H9 (cell line): ENCODE results near the gene C1QBP. TPM values are rescaled to one million over a fixed set of nuclear protein-coding genes. Genes with fewer than 3 reads are reported as not detected.

Experiments
- DNase-seq: peaks from one replicate; pipeline ENCODE4 v3.0.0-alpha.2; 2017
- H2AFZ ChIP-seq: one replicate; pipeline ENCODE4 v1.6.1; 2013; ENCODE audit warnings: mild to moderate bottlenecking, low read length, control low read depth, moderate library complexity
- H2AK5ac ChIP-seq: 2 replicates; pipeline ENCODE4 v1.6.1; 2013; ENCODE audit warnings: low read length, control low read depth, mixed read lengths; ENCODE audit not compliant: insufficient read length
- H2BK120ac ChIP-seq: one replicate; pipeline ENCODE4 v1.6.1; 2013; ENCODE audit warnings: low read depth, mild to moderate bottlenecking, low read length, control low read depth, inconsistent platforms; ENCODE audit not compliant: poor library complexity, severe bottlenecking
- H2BK12ac ChIP-seq: 2 replicates; pipeline ENCODE4 v1.6.1; 2013; ENCODE audit warnings: low read length, control low read depth, mixed read lengths, low read depth; ENCODE audit not compliant: insufficient read length
- H2BK15ac ChIP-seq: 2 replicates; pipeline ENCODE4 v1.6.1; 2013; ENCODE audit warnings: low read depth, low read length, control low read depth
- H2BK20ac ChIP-seq: one replicate; pipeline ENCODE4 v1.6.1; 2013; ENCODE audit warnings: low read depth, mild to moderate bottlenecking, low read length, control low read depth, inconsistent platforms; ENCODE audit not compliant: poor library complexity, severe bottlenecking
- H2BK5ac ChIP-seq: 2 replicates; pipeline ENCODE4 v1.6.1; 2013; ENCODE audit warnings: low read length, control low read depth, mixed read lengths; ENCODE audit not compliant: insufficient read length
- H3K14ac ChIP-seq: 2 replicates; pipeline ENCODE4 v1.6.1; 2013; ENCODE audit warnings: low read length, control low read depth; ENCODE audit not compliant: insufficient read depth
- H3K18ac ChIP-seq: 2 replicates; pipeline ENCODE4 v1.6.1; 2013; ENCODE audit warnings: low read depth, mild to moderate bottlenecking, mixed read lengths, low read length, control low read depth; ENCODE audit not compliant: insufficient read length
- H3K23ac ChIP-seq: 2 replicates; pipeline ENCODE4 v1.6.1; 2013; ENCODE audit warnings: low read length, control low read depth, mixed read lengths, low read depth; ENCODE audit not compliant: insufficient read length
- H3K23me2 ChIP-seq: 2 replicates; pipeline ENCODE4 v1.6.1; 2013; ENCODE audit warnings: low read depth, mild to moderate bottlenecking, mixed read lengths, low read length, control low read depth; ENCODE audit not compliant: insufficient read length, poor library complexity, severe bottlenecking
- H3K27ac ChIP-seq: 2 replicates; pipeline ENCODE4 v1.5.1; 2013; ENCODE audit warnings: low read length, control low read depth, mixed read lengths, low read depth; ENCODE audit not compliant: insufficient read length
- H3K27me3 ChIP-seq: 2 replicates; pipeline ENCODE4 v1.6.1; 2013; ENCODE audit warnings: low read length, control low read depth, inconsistent platforms; ENCODE audit not compliant: insufficient read depth
- H3K4ac ChIP-seq: 2 replicates; pipeline ENCODE4 v1.6.1; 2013; ENCODE audit warnings: low read depth, mild to moderate bottlenecking, control low read depth, inconsistent platforms, low read length, moderate library complexity
- H3K4me1 ChIP-seq: 2 replicates; pipeline ENCODE4 v1.6.1; 2013; ENCODE audit warnings: low read length, control low read depth, inconsistent platforms; ENCODE audit not compliant: insufficient read depth
- H3K4me2 ChIP-seq: 2 replicates; pipeline ENCODE4 v1.6.1; 2013; ENCODE audit warnings: low read length, control low read depth, mixed read lengths; ENCODE audit not compliant: insufficient read length, insufficient read depth
- H3K56ac ChIP-seq: 2 replicates; pipeline ENCODE4 v1.6.1; 2013; ENCODE audit warnings: low read depth, mild to moderate bottlenecking, mixed read lengths, low read length, control low read depth; ENCODE audit not compliant: insufficient read length
- H3K79me1 ChIP-seq: 2 replicates; pipeline ENCODE4 v1.6.1; 2013; ENCODE audit warnings: low read depth, mild to moderate bottlenecking, moderate library complexity, low read length, control low read depth, inconsistent platforms; ENCODE audit not compliant: insufficient read depth, poor library complexity, severe bottlenecking
- H3K79me2 ChIP-seq: 2 replicates; pipeline ENCODE4 v1.6.1; 2013; ENCODE audit warnings: low read length, control low read depth, inconsistent platforms; ENCODE audit not compliant: insufficient read depth
- H3K9ac ChIP-seq: 2 replicates; pipeline ENCODE4 v1.6.1; 2013; ENCODE audit warnings: low read length, control low read depth, mixed read lengths; ENCODE audit not compliant: insufficient read length; ENCODE audit errors: extremely low read depth
- H3K9me3 ChIP-seq: one replicate; pipeline ENCODE4 v1.6.1; 2013; ENCODE audit warnings: low read depth, low read length, inconsistent platforms; ENCODE audit not compliant: control insufficient read depth
- H3T11ph ChIP-seq: one replicate; pipeline ENCODE4 v1.6.1; 2013; ENCODE audit warnings: mild to moderate bottlenecking, low read length, control low read depth, inconsistent platforms
- H4K20me1 ChIP-seq: one replicate; pipeline ENCODE4 v1.6.1; 2013; ENCODE audit not compliant: control insufficient read depth, insufficient read length, insufficient read depth
- H4K5ac ChIP-seq: 2 replicates; pipeline ENCODE4 v1.6.1; 2013; ENCODE audit warnings: low read depth, mild to moderate bottlenecking, mixed read lengths, low read length, control low read depth; ENCODE audit not compliant: insufficient read length
- H4K8ac ChIP-seq: replicated peaks from 2 replicates; pipeline ENCODE4 v1.6.1; 2013; ENCODE audit warnings: low read length, control low read depth, mixed read lengths, low read depth; ENCODE audit not compliant: insufficient read length
- H4K91ac ChIP-seq: 2 replicates; pipeline ENCODE4 v1.6.1; 2013; ENCODE audit warnings: low read depth, mild to moderate bottlenecking, moderate library complexity, mixed read lengths, low read length, control low read depth; ENCODE audit not compliant: insufficient read length
- H3K27ac Mint-ChIP-seq, 3 experiments: 2 replicates in 2 of 3; 3 replicates in 1 of 3; pipeline ENCODE4 v1.8.0; 2020 to 2021; ENCODE audit warnings: mixed read lengths in 3 of 3, mild to moderate bottlenecking in 1 of 3, moderate library complexity in 1 of 3
- H3K27me3 Mint-ChIP-seq: 2 replicates; pipeline ENCODE4 v1.8.0; 2021; ENCODE audit warnings: low read depth, mild to moderate bottlenecking, moderate library complexity, mixed read lengths
- H3K36me3 Mint-ChIP-seq, 3 experiments: 2 replicates in 2 of 3; 3 replicates in 1 of 3; pipeline ENCODE4 v1.8.0; 2020 to 2021; ENCODE audit warnings: low read depth in 3 of 3, mixed read lengths in 3 of 3; ENCODE audit not compliant: insufficient read depth in 1 of 3
- H3K4me1 Mint-ChIP-seq, 2 experiments: 2 replicates each; pipeline ENCODE4 v1.8.0; 2020; ENCODE audit warnings: mixed read lengths in 2 of 2
- H3K4me3 Mint-ChIP-seq, 2 experiments: 2 replicates in 1 of 2; 3 replicates in 1 of 2; pipeline ENCODE4 v1.8.0; 2020 to 2021; ENCODE audit warnings: mild to moderate bottlenecking in 2 of 2, mixed read lengths in 2 of 2, moderate library complexity in 1 of 2
- H3K9me3 Mint-ChIP-seq, 2 experiments: 2 replicates in 1 of 2; 3 replicates in 1 of 2; pipeline ENCODE4 v1.8.0; 2020; ENCODE audit warnings: mild to moderate bottlenecking in 2 of 2, mixed read lengths in 2 of 2, moderate library complexity in 1 of 2
- CTCF ChIP-seq: fragments of 200-600 bp; sonication (generic); conservative IDR thresholded peaks from 3 replicates; pipeline ENCODE4 v1.8.0; 2021; ENCODE audit warnings: antibody characterized with exemption, mild to moderate bottlenecking
- WGBS: extraction: QIAGEN DNeasy Blood & Tissue Kit; methylation state at CpG from one replicate; pipeline ENCODE4 v1.1.7; 2013; ENCODE audit warnings: missing lambda C conversion rate, low lambda C conversion rate, mixed read lengths; ENCODE audit not compliant: insufficient read length; ENCODE audit errors: extremely low coverage; 5-methylcytosine and 5-hydroxymethylcytosine counted together
- total RNA-seq: library from RNA; stranded (reverse); gene quantifications from 2 replicates; pipeline ENCODE4 v1.2.1, GENCODE V29; 2021

Gene C1QBP
- total RNA-seq, 1 experiment from 2014 or later: 390 TPM

GRCh38 chr17:5480962-5481361 lies 42.0 kb upstream of the C1QBP start:
- Histone ChIP-seq H3K4me2 (no peak overlapping the region), H3K27me3 (no peaks in the 10 kb centered on the region), H3K23me2 (peaks cover 7% of the 10 kb centered on the region), H3K79me2 (peaks cover 8% of the 10 kb centered on the region; the same call in 1 of the 2 replicates), H3K18ac (no peak overlapping the region), H3K27ac (no peak overlapping the region), H2BK5ac (no peak overlapping the region), H3K14ac (no peak overlapping the region), H3K4me1 (no peaks in the 10 kb centered on the region), H2BK15ac (no peak overlapping the region), H3T11ph (no peak overlapping the region), H2BK12ac (no peak overlapping the region), H4K8ac (no peak overlapping the region), H3K4ac (no peak overlapping the region), H2BK20ac (no peak overlapping the region), H4K91ac (no peak overlapping the region), H2AK5ac (no peak overlapping the region), H3K23ac (no peak overlapping the region), H4K5ac (no peak overlapping the region), H3K9ac (no peak overlapping the region), H2AFZ (no peak overlapping the region), H4K20me1 (no peaks in the 10 kb centered on the region), H2BK120ac (no peak overlapping the region), H3K79me1 (peaks cover 3% of the 10 kb centered on the region), H3K9me3 (no peaks in the 10 kb centered on the region), H3K56ac (no peak overlapping the region)
- Mint-ChIP-seq H3K9me3 (no peaks in the 10 kb centered on the region), H3K4me3 (no peak overlapping the region), H3K27me3 (no peaks in the 10 kb centered on the region), H3K4me1 (peaks cover 0 to 8% of the 10 kb centered on the region in 2 experiments; a peak in 3 of 4 replicates), H3K27ac (no peak overlapping the region), H3K36me3 (peaks cover 51 to 85% (median 80%) of the 10 kb centered on the region in 3 experiments)
- WGBS: no CpG with 5 or more reads among the region's 6 CpGs
- TF ChIP-seq CTCF: no peak
- no peak for DNase-seq
